Stomach (tissue), 9 donors: ENCODE measurements around the gene MTNR1A. TPM values are rescaled to one million over a fixed set of nuclear protein-coding genes. Genes with fewer than 3 reads are reported as not detected.

Source experiments
- DNase-seq, 2 donors: peaks; one replicate each; pipeline versions ENCODE4 v3.0.0 to v3.0.0-alpha.2; 2013 to 2019
- H3K27ac ChIP-seq, 5 donors: fragments of 200-600 bp in 4 of 5; sonication (generic) in 4 of 5; one replicate each; pipeline ENCODE4 v1.5.1; 2013 to 2019; ENCODE audit warnings: mild to moderate bottlenecking in 1 of 5, moderate library complexity in 1 of 5
- H3K27me3 ChIP-seq, 3 donors: fragments of 200-600 bp; sonication (generic); one replicate each; pipeline ENCODE4 v1.5.1; 2017 to 2019; ENCODE audit warnings: mixed run types in 1 of 3
- H3K36me3 ChIP-seq, 4 donors: fragments of 200-600 bp; sonication (generic); 1 replicate in 3 of 4; 2 replicates in 1 of 4; pipeline ENCODE4 v1.5.1; 2016 to 2019
- H3K4me1 ChIP-seq, 4 donors: fragments of 200-600 bp; sonication (generic); one replicate each; pipeline ENCODE4 v1.5.1; 2016 to 2019
- H3K4me3 ChIP-seq, 4 donors: fragments of 200-600 bp; sonication (generic) in 3 of 4; one replicate each; pipeline ENCODE4 v1.5.1; 2016 to 2019; ENCODE audit warnings: mild to moderate bottlenecking in 1 of 4
- H3K9me3 ChIP-seq, 4 donors: fragments of 200-600 bp; sonication (generic); one replicate each; pipeline ENCODE4 v1.5.1; 2016 to 2019
- EP300 ChIP-seq: sonication (generic); formaldehyde crosslinking; IDR thresholded peaks from one replicate; pipeline ENCODE4 v1.6.1; 2017; ENCODE audit warnings: antibody characterized with exemption
- POLR2A ChIP-seq, 4 donors: fragments of 450-650 bp; IDR thresholded peaks; one replicate each; pipeline ENCODE4 v1.6.1; 2016; ENCODE audit warnings: antibody characterized with exemption in 4 of 4, control low read depth in 2 of 4, mild to moderate bottlenecking in 1 of 4, moderate library complexity in 1 of 4
- POLR2AphosphoS5 ChIP-seq, 3 donors: sonication (generic); formaldehyde crosslinking; IDR thresholded peaks; one replicate each; pipeline ENCODE4 v1.6.1; 2016; ENCODE audit warnings: antibody characterized with exemption in 3 of 3
- WGBS, 5 donors: extraction: QIAGEN DNeasy Blood & Tissue Kit in 3 of 5; methylation state at CpG; one replicate each; pipeline versions ENCODE4 v1.1.5 to v1.1.7; 2013 to 2018; 5-methylcytosine and 5-hydroxymethylcytosine counted together
- intact Hi-C: fragments of 100-400 bp; cut with DNase I; formaldehyde crosslinking; loops from one replicate; pipeline ENCODE4 v1.15.1; 2023; ENCODE audit warnings: low total_unique reads
- polyA plus RNA-seq, 3 donors: library from polyadenylated mRNA; stranded (reverse); fragments of 200-250 nt; gene quantifications; one replicate each; pipeline ENCODE4 v1.2.3, GENCODE V29; 2013
- total RNA-seq, 5 donors: library from RNA; depleted of rRNA; stranded (reverse); fragments of >200 nt; gene quantifications; one replicate each; pipeline versions ENCODE4 v1.1.0 to v1.2.3, GENCODE V29; 2014 to 2016
- TF ChIP-seq, protein P1 (sequence below), 7 experiments: fragments of 450-650 bp in 4 of 7; fragments of 200-600 bp in 3 of 7; sonication (generic) in 3 of 7; IDR thresholded peaks; one replicate each; pipeline ENCODE4 v1.5.1; 2016 to 2019; ENCODE audit warnings: antibody characterized with exemption in 7 of 7, control low read depth in 2 of 7, mild to moderate bottlenecking in 1 of 7
- donor health status: healthy with polysubstance abuse.
- donor health status: Bipolar disorder and iron deficiency.
- donor health status: healthy.

Gene MTNR1A
- total and polyA plus RNA-seq, 8 donors, result 0.55 TPM; not detected in 7

GRCh38 chr4:186598686-186599085, 43.3 kb upstream of the MTNR1A start:
- Histone ChIP-seq H3K4me3 (no peak overlapping the region), H3K4me1 (no peaks in the 10 kb centered on the region), H3K36me3 (peaks cover 23 to 99% (median 96%) of the 10 kb centered on the region in 4 donors), H3K27ac (no peak overlapping the region), H3K9me3 (no peaks in the 10 kb centered on the region), H3K27me3 (no peaks in the 10 kb centered on the region)
- TF ChIP-seq POLR2AphosphoS5 (IDR thresholded peaks at IDR 0.05) (no peak), POLR2A (IDR thresholded peaks at IDR 0.05) (no peak), EP300 (no peak)
- TF ChIP-seq, protein P1, sequence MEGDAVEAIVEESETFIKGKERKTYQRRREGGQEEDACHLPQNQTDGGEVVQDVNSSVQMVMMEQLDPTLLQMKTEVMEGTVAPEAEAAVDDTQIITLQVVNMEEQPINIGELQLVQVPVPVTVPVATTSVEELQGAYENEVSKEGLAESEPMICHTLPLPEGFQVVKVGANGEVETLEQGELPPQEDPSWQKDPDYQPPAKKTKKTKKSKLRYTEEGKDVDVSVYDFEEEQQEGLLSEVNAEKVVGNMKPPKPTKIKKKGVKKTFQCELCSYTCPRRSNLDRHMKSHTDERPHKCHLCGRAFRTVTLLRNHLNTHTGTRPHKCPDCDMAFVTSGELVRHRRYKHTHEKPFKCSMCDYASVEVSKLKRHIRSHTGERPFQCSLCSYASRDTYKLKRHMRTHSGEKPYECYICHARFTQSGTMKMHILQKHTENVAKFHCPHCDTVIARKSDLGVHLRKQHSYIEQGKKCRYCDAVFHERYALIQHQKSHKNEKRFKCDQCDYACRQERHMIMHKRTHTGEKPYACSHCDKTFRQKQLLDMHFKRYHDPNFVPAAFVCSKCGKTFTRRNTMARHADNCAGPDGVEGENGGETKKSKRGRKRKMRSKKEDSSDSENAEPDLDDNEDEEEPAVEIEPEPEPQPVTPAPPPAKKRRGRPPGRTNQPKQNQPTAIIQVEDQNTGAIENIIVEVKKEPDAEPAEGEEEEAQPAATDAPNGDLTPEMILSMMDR (IDR thresholded peaks at IDR 0.05), result no peak
- WGBS, 5 donors, result 88 to 98% (median 96%) methylated on average over 7 of the region's 7 CpGs
- intact Hi-C loops, result no loop called here
- DNase-seq, result no peak

- WGBS, 5 donors, result 91 to 97% (median 97%) methylated on average over 23 of the region's 23 CpGs
- TF ChIP-seq POLR2AphosphoS5 (IDR thresholded peaks at IDR 0.05) (no peak), POLR2A (IDR thresholded peaks at IDR 0.05) (no peak), EP300 (no peak)
- TF ChIP-seq, protein P1 (IDR thresholded peaks at IDR 0.05), result no peak
- intact Hi-C loops, result no loop called here
Observed at GRCh38 chr4:186596850-186597390, 41.6 kb upstream of the MTNR1A start.

GRCh38 chr4:186596346-186596745, 41.0 kb upstream of the MTNR1A start:
- 91 to 97% (median 96%) methylated on average over 12 of the region's 12 CpGs for WGBS, 5 donors
- intact Hi-C loops, result no loop called here
- Histone ChIP-seq H3K27me3 (no peaks in the 10 kb centered on the region), H3K9me3 (no peaks in the 10 kb centered on the region), H3K4me3 (no peak overlapping the region), H3K27ac (no peak overlapping the region), H3K4me1 (peaks cover 0 to 9% (median 0%) of the 10 kb centered on the region in 4 donors), H3K36me3 (peaks cover 8 to 89% (median 86%) of the 10 kb centered on the region in 4 donors)
- DNase-seq, result no peak
- TF ChIP-seq POLR2AphosphoS5 (IDR thresholded peaks at IDR 0.05) (no peak), POLR2A (IDR thresholded peaks at IDR 0.05) (no peak), EP300 (no peak)
- TF ChIP-seq, protein P1 (IDR thresholded peaks at IDR 0.05), result no peak

More at GRCh38 chr4:186596850-186597390, 41.6 kb upstream of the MTNR1A start:
- Histone ChIP-seq H3K4me3 (no peak overlapping the region), H3K27me3 (no peaks in the 10 kb centered on the region), H3K36me3 (peaks cover 8 to 95% (median 91%) of the 10 kb centered on the region in 4 donors), H3K4me1 (peaks cover 0 to 9% (median 0%) of the 10 kb centered on the region in 4 donors), H3K27ac (no peak overlapping the region), H3K9me3 (no peaks in the 10 kb centered on the region)
- no peak for DNase-seq

GRCh38 chr4:186593587-186593973, 38.2 kb upstream of the MTNR1A start:
- DNase-seq, result no peak
- 52 to 79% (median 72%) methylated on average over 7 of the region's 7 CpGs for WGBS, 5 donors

More at GRCh38 chr4:186593587-186593973, 38.2 kb upstream of the MTNR1A start:
- peaks cover 7 to 80% (median 66%) of the 10 kb centered on the region in 4 donors for H3K36me3 ChIP-seq
- no peaks in the 10 kb centered on the region for H3K27me3 ChIP-seq
- peak overlapping the region in 2 of 5 donors; percentile 48 to 50 for H3K27ac ChIP-seq
- no peak overlapping the region for H3K4me3 ChIP-seq
- intact Hi-C loops, result no loop called here
- TF ChIP-seq POLR2AphosphoS5 (IDR thresholded peaks at IDR 0.05), result no peak
- TF ChIP-seq EP300, result no peak
- TF ChIP-seq, protein P1 (IDR thresholded peaks at IDR 0.05), result no peak
- no peak for TF ChIP-seq POLR2A (IDR thresholded peaks at IDR 0.05)
- H3K4me1 ChIP-seq, result peaks cover 0 to 9% (median 0%) of the 10 kb centered on the region in 4 donors
- no peaks in the 10 kb centered on the region for H3K9me3 ChIP-seq
